Gastroesophageal sphincter (tissue), 3 donors: ENCODE measurements around the gene BCAR3.

Source experiments
- CTCF ChIP-seq, 4 experiments: fragments of 200-600 bp in 2 of 4; fragments of 450-650 bp in 2 of 4; sonication (generic) in 1 of 4; IDR thresholded peaks; one replicate each; pipeline ENCODE4 v1.5.1; 2017 to 2019; ENCODE audit warnings: antibody characterized with exemption in 4 of 4, mild to moderate bottlenecking in 2 of 4, moderate library complexity in 2 of 4
- EP300 ChIP-seq: sonication (generic); formaldehyde crosslinking; IDR thresholded peaks from one replicate; pipeline ENCODE4 v1.6.1; 2017; ENCODE audit warnings: antibody characterized with exemption, mild to moderate bottlenecking
- POLR2A ChIP-seq, 2 donors: fragments of 450-650 bp; IDR thresholded peaks; one replicate each; pipeline ENCODE4 v1.6.1; 2017; ENCODE audit warnings: antibody characterized with exemption in 2 of 2, mild to moderate bottlenecking in 2 of 2, moderate library complexity in 1 of 2
- POLR2AphosphoS5 ChIP-seq: sonication (generic); formaldehyde crosslinking; IDR thresholded peaks from one replicate; pipeline ENCODE4 v1.6.1; 2017; ENCODE audit warnings: antibody characterized with exemption

GRCh38 chr1:93556291-93556690, 125.3 kb downstream of the BCAR3 start:
- TF ChIP-seq CTCF (IDR thresholded peaks at IDR 0.05) (no peak), POLR2A (IDR thresholded peaks at IDR 0.05) (no peak), EP300 (no peak), POLR2AphosphoS5 (no peak)
